SH-SY5Y (cell line): ENCODE data around the gene PTBP1.

Source experiments
- GATA2 ChIP-seq: IDR thresholded peaks from 2 replicates; pipeline ENCODE4 v1.6.1; 2011; ENCODE audit warnings: mild to moderate bottlenecking, low read depth, low read length
- GATA3 ChIP-seq: IDR thresholded peaks from 2 replicates; pipeline ENCODE4 v1.6.1; 2011; ENCODE audit warnings: low read depth, mild to moderate bottlenecking, low read length, moderate library complexity

PTBP1 gene

DNA sequence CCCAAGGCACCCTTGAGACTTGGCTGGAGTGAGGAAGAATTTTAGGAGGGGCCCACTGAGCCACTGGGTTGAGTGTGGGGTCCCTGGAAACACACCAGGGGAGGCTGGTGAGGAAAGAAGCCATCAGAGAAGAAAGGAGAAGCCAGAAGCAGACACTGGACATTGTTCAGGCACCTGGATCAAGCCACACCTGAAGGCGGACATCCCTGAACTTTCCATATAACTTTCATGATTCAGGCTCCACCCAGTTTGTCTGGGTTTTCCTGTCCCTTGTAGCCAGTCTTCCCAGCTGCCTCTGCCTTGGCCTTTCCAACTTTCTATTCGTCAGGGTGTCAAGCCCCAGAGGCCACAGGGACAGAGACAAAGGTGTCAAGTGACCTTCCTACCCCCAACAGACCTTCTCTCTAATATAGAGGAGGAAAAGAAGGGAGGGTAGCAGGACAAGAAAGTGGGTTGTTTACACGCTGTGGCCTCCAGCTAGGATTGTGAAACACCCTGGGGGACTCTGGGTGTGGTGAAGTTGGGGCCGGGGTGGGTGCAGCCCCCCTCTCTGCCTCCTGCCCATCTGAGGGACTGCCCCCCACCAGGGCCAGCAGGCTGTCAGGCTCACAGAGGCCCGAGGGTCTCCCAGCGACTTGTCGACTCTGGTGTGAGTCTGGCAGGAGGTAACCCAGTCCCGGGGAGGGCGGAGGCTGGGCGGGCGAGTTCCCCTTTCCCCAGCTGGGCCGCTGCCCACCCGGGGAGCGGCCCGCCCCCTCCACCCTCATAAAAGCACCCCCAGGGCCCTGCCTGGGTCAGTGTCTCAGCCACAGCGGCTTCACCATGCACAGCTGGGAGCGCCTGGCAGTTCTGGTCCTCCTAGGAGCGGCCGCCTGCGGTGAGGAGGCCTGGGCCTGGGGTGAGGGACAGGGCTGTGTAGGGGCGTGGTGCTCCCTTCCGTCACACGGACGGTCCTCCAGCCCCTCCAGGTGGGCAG, 61.9 kb downstream of the PTBP1 start, which contains the start of gene CFD:
Gene CFD, plus strand, starts transcription at position 797 of the 976 bp plus-strand sequence. Its CDS starts 26 bp downstream, at position 823.
- TF ChIP-seq GATA3 = no peak
- TF ChIP-seq GATA2 = no peak

DNA sequence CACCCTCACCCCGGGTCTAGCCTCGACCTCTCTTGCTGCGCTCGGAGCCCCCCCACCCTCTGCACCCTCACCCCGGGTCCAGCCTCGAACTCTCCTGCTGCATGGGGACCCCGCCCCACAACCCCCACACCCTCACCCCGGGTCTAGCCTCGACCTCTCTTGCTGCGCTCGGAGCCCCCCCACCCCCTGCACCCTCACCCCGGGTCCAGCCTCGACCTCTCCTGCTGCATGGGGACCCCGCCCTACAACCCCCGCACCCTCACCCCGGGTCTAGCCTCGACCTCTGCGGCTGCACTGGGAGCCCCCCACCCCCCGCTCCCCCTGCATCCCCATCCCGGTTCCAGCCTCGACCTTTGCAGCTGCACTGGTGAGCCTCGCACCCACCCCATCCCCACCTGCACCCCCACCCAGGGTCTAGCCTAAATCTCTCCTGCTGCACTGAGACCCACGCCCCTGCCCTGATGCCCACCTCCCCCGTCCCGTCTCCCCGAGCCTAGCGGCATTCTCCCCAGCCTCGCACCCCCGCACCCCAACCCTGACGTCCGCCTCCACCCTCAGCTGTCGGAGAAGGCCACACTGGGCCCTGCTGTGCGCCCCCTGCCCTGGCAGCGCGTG, 64.0 kb downstream of the PTBP1 start:
- TF ChIP-seq GATA3 (no peak), GATA2 (no peak)
